Mesenchymal stem cell (in vitro differentiated cells and primary cell): ENCODE measurements around the gene EIF4B.

Experiments
- DNase-seq: peaks from one replicate; pipeline ENCODE4 v3.0.0-alpha.2; 2013
- H2AFZ ChIP-seq: one replicate; pipeline ENCODE4 v1.6.1; 2013; ENCODE audit warnings: low read depth, mild to moderate bottlenecking, control low read depth, inconsistent platforms, low read length, moderate library complexity
- H2AK5ac ChIP-seq: 2 replicates; pipeline ENCODE4 v1.6.1; 2013; ENCODE audit warnings: low read length, moderate library complexity, mild to moderate bottlenecking, inconsistent platforms; ENCODE audit not compliant: severe bottlenecking
- H2BK120ac ChIP-seq: one replicate; pipeline ENCODE4 v1.6.1; 2013; ENCODE audit warnings: low read depth, mild to moderate bottlenecking, inconsistent platforms, low read length, moderate library complexity
- H2BK12ac ChIP-seq, 2 experiments: one replicate each; pipeline ENCODE4 v1.6.1; 2013; ENCODE audit warnings: inconsistent platforms in 2 of 2, low read length in 2 of 2, mild to moderate bottlenecking in 2 of 2, moderate library complexity in 2 of 2, control low read depth in 1 of 2
- H2BK15ac ChIP-seq: one replicate; pipeline ENCODE4 v1.6.1; 2013; ENCODE audit warnings: mild to moderate bottlenecking, low read depth, inconsistent platforms; ENCODE audit not compliant: poor library complexity, severe bottlenecking
- H2BK5ac ChIP-seq: 2 replicates; pipeline ENCODE4 v1.6.1; 2013; ENCODE audit warnings: low read depth, mild to moderate bottlenecking, low read length, control low read depth, inconsistent platforms; ENCODE audit not compliant: poor library complexity, severe bottlenecking
- H3K14ac ChIP-seq, 2 experiments: one replicate each; pipeline ENCODE4 v1.6.1; 2013; ENCODE audit warnings: inconsistent platforms in 2 of 2, low read length in 2 of 2, control low read depth in 1 of 2, mild to moderate bottlenecking in 1 of 2, moderate library complexity in 1 of 2
- H3K18ac ChIP-seq, 2 experiments: one replicate each; pipeline ENCODE4 v1.6.1; 2013; ENCODE audit warnings: inconsistent platforms in 2 of 2, low read length in 2 of 2, control low read depth in 1 of 2, low read depth in 1 of 2, mild to moderate bottlenecking in 1 of 2
- H3K23ac ChIP-seq, 2 experiments: one replicate each; pipeline ENCODE4 v1.6.1; 2013; ENCODE audit warnings: inconsistent platforms in 2 of 2, low read length in 2 of 2, mild to moderate bottlenecking in 2 of 2, moderate library complexity in 2 of 2, control low read depth in 1 of 2
- H3K27ac ChIP-seq: 2 replicates; pipeline ENCODE4 v1.5.1; 2013; ENCODE audit warnings: mild to moderate bottlenecking, moderate library complexity, low read length, control low read depth, inconsistent platforms; ENCODE audit not compliant: poor library complexity, severe bottlenecking
- H3K27me3 ChIP-seq, 2 experiments: 2 replicates each; pipeline versions ENCODE4 v1.6.1 to v1.7.0; 2013; ENCODE audit warnings: low read length in 2 of 2, mild to moderate bottlenecking in 2 of 2, moderate library complexity in 2 of 2, control low read depth in 1 of 2, inconsistent platforms in 1 of 2; ENCODE audit not compliant: control insufficient read depth in 1 of 2, insufficient read depth in 1 of 2
- H3K36me3 ChIP-seq, 2 experiments: 2 replicates each; pipeline versions ENCODE4 v1.6.1 to v1.7.0; 2013; ENCODE audit warnings: low read length in 2 of 2, control low read depth in 1 of 2, inconsistent platforms in 1 of 2, low read depth in 1 of 2, mild to moderate bottlenecking in 1 of 2; ENCODE audit not compliant: insufficient read depth in 2 of 2, control insufficient read depth in 1 of 2
- H3K4ac ChIP-seq, 2 experiments: one replicate each; pipeline ENCODE4 v1.6.1; 2013; ENCODE audit warnings: inconsistent platforms in 2 of 2, low read length in 2 of 2, mild to moderate bottlenecking in 2 of 2, moderate library complexity in 2 of 2, control low read depth in 1 of 2, low read depth in 1 of 2
- H3K4me1 ChIP-seq: 2 replicates; pipeline ENCODE4 v1.6.1; 2013; ENCODE audit warnings: low read depth, low read length, control low read depth; ENCODE audit not compliant: control insufficient read depth, insufficient read depth
- H3K4me2 ChIP-seq: 2 replicates; pipeline ENCODE4 v1.6.1; 2013; ENCODE audit warnings: low read length, mild to moderate bottlenecking, inconsistent platforms; ENCODE audit not compliant: poor library complexity, severe bottlenecking
- H3K4me3 ChIP-seq, 2 experiments: 2 replicates each; pipeline versions ENCODE4 v1.5.1 to v1.7.0; 2013; ENCODE audit warnings: low read length in 2 of 2, mild to moderate bottlenecking in 2 of 2, control low read depth in 1 of 2, low read depth in 1 of 2; ENCODE audit not compliant: insufficient read depth in 1 of 2
- H3K79me1 ChIP-seq: replicated peaks from 2 replicates; pipeline ENCODE4 v1.6.1; 2013; ENCODE audit warnings: mild to moderate bottlenecking, control low read depth, low read length, inconsistent platforms; ENCODE audit not compliant: poor library complexity, severe bottlenecking
- H3K9ac ChIP-seq: 2 replicates; pipeline ENCODE4 v1.7.0; 2013; ENCODE audit warnings: mild to moderate bottlenecking, low read length, moderate library complexity
- H3K9me3 ChIP-seq: 2 replicates; pipeline ENCODE4 v1.7.0; 2013; ENCODE audit warnings: mild to moderate bottlenecking, low read length; ENCODE audit not compliant: control insufficient read depth
- H4K8ac ChIP-seq: one replicate; pipeline ENCODE4 v1.6.1; 2013; ENCODE audit warnings: inconsistent platforms, mild to moderate bottlenecking, low read length, moderate library complexity
- H4K91ac ChIP-seq: one replicate; pipeline ENCODE4 v1.6.1; 2013; ENCODE audit warnings: mild to moderate bottlenecking, low read length, inconsistent platforms
- WGBS: methylation state at CpG from one replicate; pipeline ENCODE4 v1.1.7; 2013; ENCODE audit warnings: mixed read lengths; 5-methylcytosine and 5-hydroxymethylcytosine counted together

Gene EIF4B

GRCh38 chr12:53061404-53062010 lies 55.3 kb downstream of the EIF4B start:
- no peak overlapping the region for H2BK120ac ChIP-seq
- DNase-seq, result no peak
- no peak overlapping the region for H2BK12ac ChIP-seq
- H3K27me3 ChIP-seq, result no peaks in the 10 kb centered on the region
- peak overlapping the region; percentile 71 for H3K9ac ChIP-seq
- H3K4me1 ChIP-seq, result peaks cover 30% of the 10 kb centered on the region
- H3K4me3 ChIP-seq, result no peak overlapping the region
- H3K36me3 ChIP-seq, result peaks cover 82 to 91% of the 10 kb centered on the region in 2 experiments
- H3K4ac ChIP-seq, result no peak overlapping the region
- no peak overlapping the region for H4K91ac ChIP-seq
- no peak overlapping the region for H2AFZ ChIP-seq
- peak overlapping the region in 1 of 2 experiments; percentile 23 for H3K18ac ChIP-seq
- no peak overlapping the region for H3K4me2 ChIP-seq
- H2BK5ac ChIP-seq, result no peak overlapping the region
- H3K27ac ChIP-seq, result no peak overlapping the region
- no peak overlapping the region for H3K23ac ChIP-seq
- H4K8ac ChIP-seq, result no peak overlapping the region
- H2BK15ac ChIP-seq, result peak overlapping the region; percentile 17
- H3K14ac ChIP-seq, result no peak overlapping the region
- peaks cover 3% of the 10 kb centered on the region for H3K79me1 ChIP-seq
- no peak overlapping the region for H2AK5ac ChIP-seq
- 91% methylated on average over 5 of the region's 5 CpGs for WGBS
- H3K9me3 ChIP-seq, result no peaks in the 10 kb centered on the region

- Histone ChIP-seq H3K27me3 (no peaks in the 10 kb centered on the region), H3K27ac (no peak overlapping the region), H3K4me1 (peaks cover 34% of the 10 kb centered on the region), H2BK120ac (no peak overlapping the region), H3K36me3 (peaks cover 76 to 90% of the 10 kb centered on the region in 2 experiments), H2AK5ac (no peak overlapping the region), H3K14ac (peak overlapping the region in 1 of 2 experiments; percentile 22), H3K23ac (no peak overlapping the region), H3K9me3 (no peaks in the 10 kb centered on the region), H4K8ac (no peak overlapping the region), H3K4me3 (no peak overlapping the region), H3K4me2 (no peak overlapping the region), H2BK12ac (no peak overlapping the region), H2BK5ac (no peak overlapping the region), H3K79me1 (peaks cover 3% of the 10 kb centered on the region), H4K91ac (no peak overlapping the region), H3K18ac (peak overlapping the region in 1 of 2 experiments; percentile 43), H3K9ac (peak overlapping the region; percentile 71), H2BK15ac (peak overlapping the region; percentile 17), H2AFZ (no peak overlapping the region), H3K4ac (no peak overlapping the region)
- 90% methylated on average over 18 of the region's 20 CpGs for WGBS
- no peak for DNase-seq
Measured at GRCh38 chr12:53062011-53062961, 56.0 kb downstream of the EIF4B start.

- Histone ChIP-seq H3K18ac (no peak overlapping the region), H2AFZ (no peak overlapping the region), H2BK15ac (no peak overlapping the region), H2BK5ac (no peak overlapping the region), H3K9me3 (no peaks in the 10 kb centered on the region), H2BK120ac (no peak overlapping the region), H3K23ac (no peak overlapping the region), H3K36me3 (peaks cover 68 to 88% of the 10 kb centered on the region in 2 experiments), H3K9ac (peak overlapping the region; percentile 76), H3K27me3 (no peaks in the 10 kb centered on the region), H3K4me1 (peaks cover 37% of the 10 kb centered on the region), H3K27ac (no peak overlapping the region), H4K91ac (no peak overlapping the region), H2AK5ac (no peak overlapping the region), H3K4ac (no peak overlapping the region), H2BK12ac (no peak overlapping the region), H4K8ac (no peak overlapping the region), H3K14ac (no peak overlapping the region), H3K4me3 (no peak overlapping the region), H3K4me2 (no peak overlapping the region), H3K79me1 (peaks cover 3% of the 10 kb centered on the region)
- 76% methylated on average over 14 of the region's 14 CpGs for WGBS
- DNase-seq, result no peak
Measured at GRCh38 chr12:53062977-53063707, 56.9 kb downstream of the EIF4B start.
